ENCODE measurements around the gene CACNA2D3. TPM values are rescaled to one million over a fixed set of nuclear protein-coding genes. Genes with fewer than 3 reads are reported as not detected.

Gene CACNA2D3
- total RNA-seq, 1 donor from 2014 or later: 0.17 TPM

DNA sequence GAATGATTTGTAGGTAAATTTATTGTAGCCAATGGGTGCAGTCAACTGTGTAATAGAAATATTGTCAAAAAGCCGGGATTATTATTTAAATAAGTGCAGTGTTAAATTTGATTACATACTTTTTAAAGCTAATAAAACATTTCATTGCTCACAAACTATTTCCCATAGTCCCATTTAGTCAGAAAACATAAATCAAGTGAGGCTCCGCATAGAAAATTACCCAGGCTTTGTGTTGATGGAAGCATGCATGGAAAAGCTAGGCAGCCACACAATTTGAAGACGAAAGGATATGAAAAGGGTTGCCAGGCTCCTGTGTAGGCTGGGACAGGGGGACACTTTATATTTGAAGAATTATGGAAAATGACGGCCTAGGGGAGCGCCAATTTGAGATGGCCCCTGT lies 723.2 kb downstream of the CACNA2D3 start:
- Histone ChIP-seq H3K4me3 (ENCODE audit: low read depth, low read length) (no peak overlapping the region), H3K27me3 (ENCODE audit: control insufficient read depth, insufficient read depth, low read length) (no peaks in the 10 kb centered on the region), H3K36me3 (ENCODE audit: control insufficient read depth, insufficient read depth, low read length) (no peaks in the 10 kb centered on the region)
- no peak for DNase-seq (ENCODE audit: low read depth)
- no peak for TF ChIP-seq CTCF (IDR thresholded peaks at IDR 0.05; ENCODE audit: insufficient read depth, low read length, poor library complexity, severe bottlenecking)

GRCh38 chr3:54846119-54846518 lies 723.8 kb downstream of the CACNA2D3 start:
- Histone ChIP-seq H3K27me3 (ENCODE audit: control insufficient read depth, insufficient read depth, low read length) (no peaks in the 10 kb centered on the region), H3K4me3 (ENCODE audit: low read depth, low read length) (no peak overlapping the region), H3K36me3 (ENCODE audit: control insufficient read depth, insufficient read depth, low read length) (no peaks in the 10 kb centered on the region)
- no peak for DNase-seq (ENCODE audit: low read depth)
- no peak for TF ChIP-seq CTCF (IDR thresholded peaks at IDR 0.05; ENCODE audit: insufficient read depth, low read length, poor library complexity, severe bottlenecking)

GRCh38 chr3:54847361-54847760 lies 725.0 kb downstream of the CACNA2D3 start:
- TF ChIP-seq CTCF (IDR thresholded peaks at IDR 0.05; ENCODE audit: insufficient read depth, low read length, poor library complexity, severe bottlenecking): no peak
- Histone ChIP-seq H3K27me3 (ENCODE audit: control insufficient read depth, insufficient read depth, low read length) (no peaks in the 10 kb centered on the region), H3K4me3 (ENCODE audit: low read depth, low read length) (no peak overlapping the region), H3K36me3 (ENCODE audit: control insufficient read depth, insufficient read depth, low read length) (no peaks in the 10 kb centered on the region)
- DNase-seq (ENCODE audit: low read depth): no peak

DNA sequence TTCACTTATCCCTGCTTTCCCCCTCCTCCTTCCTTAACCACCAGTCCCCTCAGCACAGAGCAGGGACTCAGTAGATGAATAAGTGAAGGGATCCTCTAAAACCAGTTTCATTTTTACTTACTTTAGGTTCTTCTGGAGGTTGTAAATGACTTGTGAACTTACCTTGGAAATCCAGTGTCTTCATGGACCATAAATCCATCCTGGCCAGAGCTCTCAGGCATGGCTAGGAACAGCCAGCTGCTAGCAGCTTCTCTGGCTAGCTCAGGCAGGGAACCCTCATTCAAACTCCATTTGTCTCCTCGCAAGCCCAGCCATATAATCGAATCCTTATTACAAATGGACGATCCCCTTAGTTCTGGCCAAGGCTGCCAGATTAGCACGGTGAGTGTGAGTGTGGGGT lies 727.0 kb downstream of the CACNA2D3 start:
- no peaks in the 10 kb centered on the region for H3K27me3 ChIP-seq (ENCODE audit: control insufficient read depth, insufficient read depth, low read length)
- TF ChIP-seq CTCF (IDR thresholded peaks at IDR 0.05; ENCODE audit: insufficient read depth, low read length, poor library complexity, severe bottlenecking): no peak

GRCh38 chr3:54850484-54851018 lies 728.2 kb downstream of the CACNA2D3 start:
- Histone ChIP-seq H3K36me3 (ENCODE audit: control insufficient read depth, insufficient read depth, low read length) (no peaks in the 10 kb centered on the region), H3K4me3 (ENCODE audit: low read depth, low read length) (no peak overlapping the region), H3K27me3 (ENCODE audit: control insufficient read depth, insufficient read depth, low read length) (no peaks in the 10 kb centered on the region)
- no peak for TF ChIP-seq CTCF (IDR thresholded peaks at IDR 0.05; ENCODE audit: insufficient read depth, low read length, poor library complexity, severe bottlenecking)
- no peak for DNase-seq (ENCODE audit: low read depth)

More for the DNA sequence above, 727.0 kb downstream of the CACNA2D3 start:
- no peak for DNase-seq (ENCODE audit: low read depth)
- no peaks in the 10 kb centered on the region for H3K36me3 ChIP-seq (ENCODE audit: control insufficient read depth, insufficient read depth, low read length)
- no peak overlapping the region for H3K4me3 ChIP-seq (ENCODE audit: low read depth, low read length)
